Fibroblast of villous mesenchyme (primary cell): ENCODE results near the gene RGS3. TPM values are rescaled to one million over a fixed set of nuclear protein-coding genes. Genes with fewer than 3 reads are reported as not detected.

Experiments used
- DNase-seq: peaks from one replicate; pipeline ENCODE4 v3.0.0-alpha.2; 2010; ENCODE audit warnings: low read depth
- H3K4me3 ChIP-seq: 2 replicates; pipeline ENCODE4 v1.5.1; 2011; ENCODE audit warnings: low read depth, mild to moderate bottlenecking, low read length
- CTCF ChIP-seq: IDR thresholded peaks from 2 replicates; pipeline ENCODE4 v1.5.1; 2012; ENCODE audit warnings: low read depth, mild to moderate bottlenecking, low read length; ENCODE audit not compliant: insufficient read depth
- total RNA-seq: library from RNA; depleted of rRNA; stranded (reverse); fragments of >200 nt; gene quantifications from 2 replicates; pipeline ENCODE4 v1.2.3, GENCODE V29; 2012

Gene RGS3
- total RNA-seq, 1 donor = 37.1 TPM

- H3K4me3 ChIP-seq = no peak overlapping the region
- no peak for TF ChIP-seq CTCF
- no peak for DNase-seq
These were observed 150.4 kb downstream of the RGS3 start for GRCh38 chr9:113613815-113614413.

GRCh38 chr9:113614843-113615648 is 151.5 kb downstream of the RGS3 start:
- no peak overlapping the region for H3K4me3 ChIP-seq
- no peak for TF ChIP-seq CTCF
- peak; percentile 60 for DNase-seq

GRCh38 chr9:113616116-113616515 is 152.6 kb downstream of the RGS3 start:
- DNase-seq = no peak
- H3K4me3 ChIP-seq = no peak overlapping the region
- no peak for TF ChIP-seq CTCF

GRCh38 chr9:113616621-113617496 is 153.3 kb downstream of the RGS3 start:
- H3K4me3 ChIP-seq = no peak overlapping the region
- no peak for DNase-seq
- no peak for TF ChIP-seq CTCF

- no peak for TF ChIP-seq CTCF
- H3K4me3 ChIP-seq = no peak overlapping the region
- DNase-seq = peak; percentile 83
These were observed 154.0 kb downstream of the RGS3 start for GRCh38 chr9:113617550-113617949.

GRCh38 chr9:113618836-113619490 is 155.4 kb downstream of the RGS3 start:
- H3K4me3 ChIP-seq = no peak overlapping the region
- no peak for DNase-seq
- no peak for TF ChIP-seq CTCF
